H9 (cell line): ENCODE measurements around the gene ITIH4. TPM values are rescaled to one million over a fixed set of nuclear protein-coding genes. Genes with fewer than 3 reads are reported as not detected.
A peak's percentile ranks its signal among the peaks of the same experiment; 100 is the strongest.

Experiments used
- DNase-seq: peaks from one replicate; pipeline ENCODE4 v3.0.0-alpha.2; 2017
- H2AFZ ChIP-seq: one replicate; pipeline ENCODE4 v1.6.1; 2013; ENCODE audit warnings: mild to moderate bottlenecking, low read length, control low read depth, moderate library complexity
- H2AK5ac ChIP-seq: 2 replicates; pipeline ENCODE4 v1.6.1; 2013; ENCODE audit warnings: low read length, control low read depth, mixed read lengths; ENCODE audit not compliant: insufficient read length
- H2BK120ac ChIP-seq: one replicate; pipeline ENCODE4 v1.6.1; 2013; ENCODE audit warnings: low read depth, mild to moderate bottlenecking, low read length, control low read depth, inconsistent platforms; ENCODE audit not compliant: poor library complexity, severe bottlenecking
- H2BK12ac ChIP-seq: 2 replicates; pipeline ENCODE4 v1.6.1; 2013; ENCODE audit warnings: low read length, control low read depth, mixed read lengths, low read depth; ENCODE audit not compliant: insufficient read length
- H2BK15ac ChIP-seq: 2 replicates; pipeline ENCODE4 v1.6.1; 2013; ENCODE audit warnings: low read depth, low read length, control low read depth
- H2BK20ac ChIP-seq: one replicate; pipeline ENCODE4 v1.6.1; 2013; ENCODE audit warnings: low read depth, mild to moderate bottlenecking, low read length, control low read depth, inconsistent platforms; ENCODE audit not compliant: poor library complexity, severe bottlenecking
- H2BK5ac ChIP-seq: 2 replicates; pipeline ENCODE4 v1.6.1; 2013; ENCODE audit warnings: low read length, control low read depth, mixed read lengths; ENCODE audit not compliant: insufficient read length
- H3K14ac ChIP-seq: 2 replicates; pipeline ENCODE4 v1.6.1; 2013; ENCODE audit warnings: low read length, control low read depth; ENCODE audit not compliant: insufficient read depth
- H3K18ac ChIP-seq: 2 replicates; pipeline ENCODE4 v1.6.1; 2013; ENCODE audit warnings: low read depth, mild to moderate bottlenecking, mixed read lengths, low read length, control low read depth; ENCODE audit not compliant: insufficient read length
- H3K23ac ChIP-seq: 2 replicates; pipeline ENCODE4 v1.6.1; 2013; ENCODE audit warnings: low read length, control low read depth, mixed read lengths, low read depth; ENCODE audit not compliant: insufficient read length
- H3K23me2 ChIP-seq: 2 replicates; pipeline ENCODE4 v1.6.1; 2013; ENCODE audit warnings: low read depth, mild to moderate bottlenecking, mixed read lengths, low read length, control low read depth; ENCODE audit not compliant: insufficient read length, poor library complexity, severe bottlenecking
- H3K27ac ChIP-seq: 2 replicates; pipeline ENCODE4 v1.5.1; 2013; ENCODE audit warnings: low read length, control low read depth, mixed read lengths, low read depth; ENCODE audit not compliant: insufficient read length
- H3K27me3 ChIP-seq: 2 replicates; pipeline ENCODE4 v1.6.1; 2013; ENCODE audit warnings: low read length, control low read depth, inconsistent platforms; ENCODE audit not compliant: insufficient read depth
- H3K4ac ChIP-seq: 2 replicates; pipeline ENCODE4 v1.6.1; 2013; ENCODE audit warnings: low read depth, mild to moderate bottlenecking, control low read depth, inconsistent platforms, low read length, moderate library complexity
- H3K4me1 ChIP-seq: 2 replicates; pipeline ENCODE4 v1.6.1; 2013; ENCODE audit warnings: low read length, control low read depth, inconsistent platforms; ENCODE audit not compliant: insufficient read depth
- H3K4me2 ChIP-seq: 2 replicates; pipeline ENCODE4 v1.6.1; 2013; ENCODE audit warnings: low read length, control low read depth, mixed read lengths; ENCODE audit not compliant: insufficient read length, insufficient read depth
- H3K56ac ChIP-seq: 2 replicates; pipeline ENCODE4 v1.6.1; 2013; ENCODE audit warnings: low read depth, mild to moderate bottlenecking, mixed read lengths, low read length, control low read depth; ENCODE audit not compliant: insufficient read length
- H3K79me1 ChIP-seq: 2 replicates; pipeline ENCODE4 v1.6.1; 2013; ENCODE audit warnings: low read depth, mild to moderate bottlenecking, moderate library complexity, low read length, control low read depth, inconsistent platforms; ENCODE audit not compliant: insufficient read depth, poor library complexity, severe bottlenecking
- H3K79me2 ChIP-seq: 2 replicates; pipeline ENCODE4 v1.6.1; 2013; ENCODE audit warnings: low read length, control low read depth, inconsistent platforms; ENCODE audit not compliant: insufficient read depth
- H3K9ac ChIP-seq: 2 replicates; pipeline ENCODE4 v1.6.1; 2013; ENCODE audit warnings: low read length, control low read depth, mixed read lengths; ENCODE audit not compliant: insufficient read length; ENCODE audit errors: extremely low read depth
- H3K9me3 ChIP-seq: one replicate; pipeline ENCODE4 v1.6.1; 2013; ENCODE audit warnings: low read depth, low read length, inconsistent platforms; ENCODE audit not compliant: control insufficient read depth
- H3T11ph ChIP-seq: one replicate; pipeline ENCODE4 v1.6.1; 2013; ENCODE audit warnings: mild to moderate bottlenecking, low read length, control low read depth, inconsistent platforms
- H4K20me1 ChIP-seq: one replicate; pipeline ENCODE4 v1.6.1; 2013; ENCODE audit not compliant: control insufficient read depth, insufficient read length, insufficient read depth
- H4K5ac ChIP-seq: 2 replicates; pipeline ENCODE4 v1.6.1; 2013; ENCODE audit warnings: low read depth, mild to moderate bottlenecking, mixed read lengths, low read length, control low read depth; ENCODE audit not compliant: insufficient read length
- H4K8ac ChIP-seq: replicated peaks from 2 replicates; pipeline ENCODE4 v1.6.1; 2013; ENCODE audit warnings: low read length, control low read depth, mixed read lengths, low read depth; ENCODE audit not compliant: insufficient read length
- H4K91ac ChIP-seq: 2 replicates; pipeline ENCODE4 v1.6.1; 2013; ENCODE audit warnings: low read depth, mild to moderate bottlenecking, moderate library complexity, mixed read lengths, low read length, control low read depth; ENCODE audit not compliant: insufficient read length
- H3K27ac Mint-ChIP-seq, 3 experiments: 2 replicates in 2 of 3; 3 replicates in 1 of 3; pipeline ENCODE4 v1.8.0; 2020 to 2021; ENCODE audit warnings: mixed read lengths in 3 of 3, mild to moderate bottlenecking in 1 of 3, moderate library complexity in 1 of 3
- H3K27me3 Mint-ChIP-seq: 2 replicates; pipeline ENCODE4 v1.8.0; 2021; ENCODE audit warnings: low read depth, mild to moderate bottlenecking, moderate library complexity, mixed read lengths
- H3K36me3 Mint-ChIP-seq, 3 experiments: 2 replicates in 2 of 3; 3 replicates in 1 of 3; pipeline ENCODE4 v1.8.0; 2020 to 2021; ENCODE audit warnings: low read depth in 3 of 3, mixed read lengths in 3 of 3; ENCODE audit not compliant: insufficient read depth in 1 of 3
- H3K4me1 Mint-ChIP-seq, 2 experiments: 2 replicates each; pipeline ENCODE4 v1.8.0; 2020; ENCODE audit warnings: mixed read lengths in 2 of 2
- H3K4me3 Mint-ChIP-seq, 2 experiments: 2 replicates in 1 of 2; 3 replicates in 1 of 2; pipeline ENCODE4 v1.8.0; 2020 to 2021; ENCODE audit warnings: mild to moderate bottlenecking in 2 of 2, mixed read lengths in 2 of 2, moderate library complexity in 1 of 2
- H3K9me3 Mint-ChIP-seq, 2 experiments: 2 replicates in 1 of 2; 3 replicates in 1 of 2; pipeline ENCODE4 v1.8.0; 2020; ENCODE audit warnings: mild to moderate bottlenecking in 2 of 2, mixed read lengths in 2 of 2, moderate library complexity in 1 of 2
- WGBS: extraction: QIAGEN DNeasy Blood & Tissue Kit; methylation state at CpG from one replicate; pipeline ENCODE4 v1.1.7; 2013; ENCODE audit warnings: missing lambda C conversion rate, low lambda C conversion rate, mixed read lengths; ENCODE audit not compliant: insufficient read length; ENCODE audit errors: extremely low coverage; 5-methylcytosine and 5-hydroxymethylcytosine counted together
- total RNA-seq: library from RNA; stranded (reverse); gene quantifications from 2 replicates; pipeline ENCODE4 v1.2.1, GENCODE V29; 2021
- TF ChIP-seq, protein P1 (sequence below): fragments of 200-600 bp; sonication (generic); conservative IDR thresholded peaks from 3 replicates; pipeline ENCODE4 v1.8.0; 2021; ENCODE audit warnings: antibody characterized with exemption, mild to moderate bottlenecking

ITIH4 gene
- total RNA-seq, 1 experiment from 2014 or later: 3.0 TPM

DNA sequence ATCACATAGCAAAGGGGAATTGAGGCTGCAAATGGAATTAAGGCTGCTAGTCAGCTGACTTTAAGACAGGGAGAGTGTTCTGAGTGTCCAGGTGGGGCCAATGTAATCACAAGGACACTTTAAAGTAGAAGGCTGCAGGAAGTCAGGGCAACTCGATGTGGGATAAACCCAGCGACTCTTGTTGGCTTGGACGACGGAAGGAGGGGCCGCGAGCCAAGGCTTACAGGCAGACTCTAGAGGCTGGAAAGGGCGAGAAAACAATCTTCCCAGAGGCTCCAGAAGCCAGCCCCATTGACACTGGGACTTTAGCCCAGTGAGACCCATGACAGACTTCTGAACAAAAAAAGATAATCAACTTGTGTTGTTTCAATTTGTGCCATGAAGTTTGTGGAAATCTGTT lies 17.3 kb upstream of the ITIH4 start:
- TF ChIP-seq, protein P1, sequence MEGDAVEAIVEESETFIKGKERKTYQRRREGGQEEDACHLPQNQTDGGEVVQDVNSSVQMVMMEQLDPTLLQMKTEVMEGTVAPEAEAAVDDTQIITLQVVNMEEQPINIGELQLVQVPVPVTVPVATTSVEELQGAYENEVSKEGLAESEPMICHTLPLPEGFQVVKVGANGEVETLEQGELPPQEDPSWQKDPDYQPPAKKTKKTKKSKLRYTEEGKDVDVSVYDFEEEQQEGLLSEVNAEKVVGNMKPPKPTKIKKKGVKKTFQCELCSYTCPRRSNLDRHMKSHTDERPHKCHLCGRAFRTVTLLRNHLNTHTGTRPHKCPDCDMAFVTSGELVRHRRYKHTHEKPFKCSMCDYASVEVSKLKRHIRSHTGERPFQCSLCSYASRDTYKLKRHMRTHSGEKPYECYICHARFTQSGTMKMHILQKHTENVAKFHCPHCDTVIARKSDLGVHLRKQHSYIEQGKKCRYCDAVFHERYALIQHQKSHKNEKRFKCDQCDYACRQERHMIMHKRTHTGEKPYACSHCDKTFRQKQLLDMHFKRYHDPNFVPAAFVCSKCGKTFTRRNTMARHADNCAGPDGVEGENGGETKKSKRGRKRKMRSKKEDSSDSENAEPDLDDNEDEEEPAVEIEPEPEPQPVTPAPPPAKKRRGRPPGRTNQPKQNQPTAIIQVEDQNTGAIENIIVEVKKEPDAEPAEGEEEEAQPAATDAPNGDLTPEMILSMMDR: no peak
- Histone ChIP-seq H3K9me3 (no peaks in the 10 kb centered on the region), H3K9ac (no peak overlapping the region), H2BK20ac (no peak overlapping the region), H3K79me2 (no peaks in the 10 kb centered on the region), H3K27me3 (no peaks in the 10 kb centered on the region), H4K8ac (no peak overlapping the region), H4K5ac (no peak overlapping the region), H2BK15ac (no peak overlapping the region), H3K4me2 (no peak overlapping the region), H3K4ac (no peak overlapping the region), H2BK5ac (no peak overlapping the region), H4K20me1 (no peaks in the 10 kb centered on the region), H3K79me1 (no peaks in the 10 kb centered on the region), H3K18ac (no peak overlapping the region), H4K91ac (no peak overlapping the region), H2AFZ (no peak overlapping the region), H3K56ac (no peak overlapping the region), H2AK5ac (no peak overlapping the region), H3T11ph (no peak overlapping the region), H3K27ac (no peak overlapping the region), H3K14ac (no peak overlapping the region), H2BK12ac (no peak overlapping the region), H3K23ac (no peak overlapping the region), H3K23me2 (no peaks in the 10 kb centered on the region), H2BK120ac (no peak overlapping the region), H3K4me1 (no peaks in the 10 kb centered on the region)
- Mint-ChIP-seq H3K36me3 (peaks cover 16 to 40% (median 31%) of the 10 kb centered on the region in 3 experiments), H3K27me3 (no peaks in the 10 kb centered on the region), H3K4me1 (peaks cover 8 to 18% of the 10 kb centered on the region in 2 experiments), H3K9me3 (no peaks in the 10 kb centered on the region; a peak in 1 of 5 replicates), H3K27ac (peak overlapping the region in 1 of 3 experiments; percentile 41; a peak in 2 of 7 replicates), H3K4me3 (no peak overlapping the region)
- WGBS: no CpG with 5 or more reads among the region's 7 CpGs
- DNase-seq: no peak
